Prostate gland (tissue), 2 donors: ENCODE measurements around the gene EPS8L3.
"Not testable (repeated sequence)": the region's sequence is repeated elsewhere in the genome, so short reads cannot be mapped to it uniquely, and the experiment has no call there.

Experiments used
- POLR2A ChIP-seq: fragments of 450-650 bp; IDR thresholded peaks from one replicate; pipeline ENCODE4 v1.6.1; 2016; ENCODE audit warnings: antibody characterized with exemption, mild to moderate bottlenecking
- POLR2AphosphoS5 ChIP-seq: sonication (generic); formaldehyde crosslinking; IDR thresholded peaks from one replicate; pipeline ENCODE4 v1.6.1; 2017; ENCODE audit warnings: antibody characterized with exemption
- TF ChIP-seq, protein P1 (sequence below), 4 experiments: fragments of 200-600 bp in 2 of 4; fragments of 450-650 bp in 2 of 4; sonication (generic) in 2 of 4; IDR thresholded peaks; 1 replicate in 3 of 4; 2 replicates in 1 of 4; pipeline ENCODE4 v1.5.1; 2016 to 2019; ENCODE audit warnings: antibody characterized with exemption in 4 of 4, mild to moderate bottlenecking in 2 of 4, moderate library complexity in 2 of 4

DNA sequence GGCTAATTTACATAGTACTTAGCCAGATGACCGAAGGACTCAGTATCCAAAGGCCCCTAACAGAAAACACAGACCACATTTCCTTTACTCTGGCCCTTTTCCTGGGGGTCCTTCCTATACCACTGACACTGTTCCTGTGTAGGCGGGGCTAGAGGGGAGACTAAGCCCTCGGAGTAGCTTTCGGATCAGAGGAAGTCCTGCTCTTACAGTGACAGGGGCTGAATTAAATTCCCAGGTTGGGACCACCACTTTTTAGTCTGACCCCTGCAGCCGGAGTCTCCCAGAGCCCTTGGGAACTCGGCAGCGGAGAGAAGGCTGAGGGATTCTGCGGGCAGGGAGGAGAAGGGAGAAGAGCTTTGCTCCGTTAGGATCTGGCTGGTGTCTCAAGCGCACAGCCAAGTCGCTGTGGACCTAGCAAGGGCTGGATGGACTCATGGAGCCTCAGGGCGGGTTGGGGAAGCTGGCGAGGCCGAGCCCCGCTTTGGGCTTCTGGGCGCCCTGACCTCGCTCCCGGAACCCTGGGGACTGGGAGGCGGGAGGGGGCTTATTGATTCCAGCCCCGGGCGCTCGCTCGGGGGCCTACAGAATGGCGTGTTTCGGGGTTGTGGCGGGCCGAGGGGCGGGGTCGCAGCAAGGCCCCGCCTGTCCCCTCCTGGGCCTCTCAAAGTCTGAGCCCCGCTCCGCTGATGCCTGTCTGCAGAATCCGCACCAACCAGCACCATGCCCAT lies 52.0 kb downstream of the EPS8L3 start, which contains the start of gene GSTM5:
- TF ChIP-seq, protein P1, sequence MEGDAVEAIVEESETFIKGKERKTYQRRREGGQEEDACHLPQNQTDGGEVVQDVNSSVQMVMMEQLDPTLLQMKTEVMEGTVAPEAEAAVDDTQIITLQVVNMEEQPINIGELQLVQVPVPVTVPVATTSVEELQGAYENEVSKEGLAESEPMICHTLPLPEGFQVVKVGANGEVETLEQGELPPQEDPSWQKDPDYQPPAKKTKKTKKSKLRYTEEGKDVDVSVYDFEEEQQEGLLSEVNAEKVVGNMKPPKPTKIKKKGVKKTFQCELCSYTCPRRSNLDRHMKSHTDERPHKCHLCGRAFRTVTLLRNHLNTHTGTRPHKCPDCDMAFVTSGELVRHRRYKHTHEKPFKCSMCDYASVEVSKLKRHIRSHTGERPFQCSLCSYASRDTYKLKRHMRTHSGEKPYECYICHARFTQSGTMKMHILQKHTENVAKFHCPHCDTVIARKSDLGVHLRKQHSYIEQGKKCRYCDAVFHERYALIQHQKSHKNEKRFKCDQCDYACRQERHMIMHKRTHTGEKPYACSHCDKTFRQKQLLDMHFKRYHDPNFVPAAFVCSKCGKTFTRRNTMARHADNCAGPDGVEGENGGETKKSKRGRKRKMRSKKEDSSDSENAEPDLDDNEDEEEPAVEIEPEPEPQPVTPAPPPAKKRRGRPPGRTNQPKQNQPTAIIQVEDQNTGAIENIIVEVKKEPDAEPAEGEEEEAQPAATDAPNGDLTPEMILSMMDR (IDR thresholded peaks at IDR 0.05), result not testable (repeated sequence)
- not testable (repeated sequence) for TF ChIP-seq POLR2A, POLR2AphosphoS5
